Astrocyte (in vitro differentiated cells and primary cell): Measurements from ENCODE around the gene RBBP8.

ENCODE experiments used
- EZH2 ChIP-seq: IDR thresholded peaks from 2 replicates; pipeline ENCODE4 v1.6.1; 2012; ENCODE audit warnings: mild to moderate bottlenecking, low read length, inconsistent platforms; ENCODE audit not compliant: insufficient read depth
- TF ChIP-seq, protein P1 (sequence below): IDR thresholded peaks from 2 replicates; pipeline ENCODE4 v1.5.1; 2011; ENCODE audit warnings: low read depth, mild to moderate bottlenecking, inconsistent platforms, low read length, moderate library complexity; ENCODE audit not compliant: insufficient read depth

DNA sequence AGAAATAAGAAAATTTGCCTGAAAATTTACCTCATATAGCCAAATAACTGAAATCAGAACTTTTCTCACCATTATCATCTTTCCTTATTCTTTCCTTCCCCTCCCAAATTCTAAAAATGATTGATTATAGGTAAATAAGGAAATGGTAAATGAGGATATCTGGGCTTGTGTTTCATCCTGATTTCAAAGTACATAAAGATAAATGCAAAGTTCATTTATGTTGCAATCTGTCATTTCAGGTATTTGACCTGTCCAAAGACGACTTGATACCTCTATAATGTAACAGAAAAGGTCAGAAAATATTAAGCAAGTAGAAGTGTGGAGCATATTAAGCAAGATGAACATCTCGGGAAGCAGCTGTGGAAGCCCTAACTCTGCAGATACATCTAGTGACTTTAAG lies 3.4 kb downstream of the RBBP8 start:
- TF ChIP-seq, protein P1, sequence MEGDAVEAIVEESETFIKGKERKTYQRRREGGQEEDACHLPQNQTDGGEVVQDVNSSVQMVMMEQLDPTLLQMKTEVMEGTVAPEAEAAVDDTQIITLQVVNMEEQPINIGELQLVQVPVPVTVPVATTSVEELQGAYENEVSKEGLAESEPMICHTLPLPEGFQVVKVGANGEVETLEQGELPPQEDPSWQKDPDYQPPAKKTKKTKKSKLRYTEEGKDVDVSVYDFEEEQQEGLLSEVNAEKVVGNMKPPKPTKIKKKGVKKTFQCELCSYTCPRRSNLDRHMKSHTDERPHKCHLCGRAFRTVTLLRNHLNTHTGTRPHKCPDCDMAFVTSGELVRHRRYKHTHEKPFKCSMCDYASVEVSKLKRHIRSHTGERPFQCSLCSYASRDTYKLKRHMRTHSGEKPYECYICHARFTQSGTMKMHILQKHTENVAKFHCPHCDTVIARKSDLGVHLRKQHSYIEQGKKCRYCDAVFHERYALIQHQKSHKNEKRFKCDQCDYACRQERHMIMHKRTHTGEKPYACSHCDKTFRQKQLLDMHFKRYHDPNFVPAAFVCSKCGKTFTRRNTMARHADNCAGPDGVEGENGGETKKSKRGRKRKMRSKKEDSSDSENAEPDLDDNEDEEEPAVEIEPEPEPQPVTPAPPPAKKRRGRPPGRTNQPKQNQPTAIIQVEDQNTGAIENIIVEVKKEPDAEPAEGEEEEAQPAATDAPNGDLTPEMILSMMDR, result no peak
- TF ChIP-seq EZH2, result no peak
